HG02943 (cell line): ENCODE data around the gene AGRP.
A peak's percentile ranks its signal among the peaks of the same experiment; 100 is the strongest.
"Not testable (repeated sequence)": the region's sequence is repeated elsewhere in the genome, so short reads cannot be mapped to it uniquely, and the experiment has no call there.

Source experiments
- ATAC-seq: cut with Tn5 transposase; IDR thresholded peaks from one replicate; pipeline ENCODE4 v1.9.1; 2021; ENCODE audit warnings: mild to moderate bottlenecking, low read depth, moderate library complexity; ENCODE audit not compliant: unreplicated experiment

Gene AGRP

DNA sequence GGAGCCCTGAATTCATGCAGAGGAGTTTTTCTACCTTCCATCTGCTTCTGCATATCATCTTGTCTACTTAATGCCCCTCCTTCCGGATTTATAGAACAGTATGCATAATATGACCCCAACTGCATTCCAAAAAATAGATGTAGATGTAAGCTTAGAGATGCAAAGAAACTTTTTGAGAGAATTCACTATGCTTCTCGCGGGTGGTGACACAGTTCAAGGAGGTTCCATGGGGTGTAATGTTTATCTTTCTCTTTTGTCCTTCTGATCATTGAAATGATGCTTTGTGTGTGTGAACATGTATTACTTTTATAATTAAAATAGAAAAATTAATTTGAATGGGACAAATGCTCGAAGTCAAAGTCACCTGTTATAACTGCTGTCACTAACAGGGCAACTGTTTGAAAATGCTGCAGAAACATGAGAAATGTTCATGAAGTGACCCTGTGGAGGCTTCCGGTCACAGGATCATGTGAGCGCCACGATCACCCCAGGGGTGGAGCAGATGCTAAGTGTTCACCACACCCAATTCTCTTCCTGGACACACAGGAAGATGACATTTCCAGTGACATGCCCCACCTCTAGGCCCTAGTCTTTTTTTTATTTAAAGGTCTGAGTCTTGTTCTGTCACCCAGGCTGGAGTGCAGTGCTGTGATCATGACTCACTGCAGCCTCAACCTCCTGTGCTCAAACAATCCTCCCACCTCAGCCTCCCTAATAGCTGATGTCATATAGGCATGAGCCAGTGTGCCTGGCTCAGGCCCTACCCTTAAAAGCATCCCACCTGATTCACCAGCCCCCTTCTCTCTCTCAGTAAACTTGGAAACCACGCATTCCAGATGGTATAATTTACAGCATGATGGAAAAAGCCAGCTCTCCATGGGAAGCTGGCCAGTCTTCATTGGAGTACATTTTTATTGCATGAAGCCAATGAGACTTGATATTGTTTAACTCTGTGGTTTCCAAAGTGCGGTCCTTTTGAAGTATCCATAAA is 21.0 kb upstream of the AGRP start:
- ATAC-seq: no peak

DNA sequence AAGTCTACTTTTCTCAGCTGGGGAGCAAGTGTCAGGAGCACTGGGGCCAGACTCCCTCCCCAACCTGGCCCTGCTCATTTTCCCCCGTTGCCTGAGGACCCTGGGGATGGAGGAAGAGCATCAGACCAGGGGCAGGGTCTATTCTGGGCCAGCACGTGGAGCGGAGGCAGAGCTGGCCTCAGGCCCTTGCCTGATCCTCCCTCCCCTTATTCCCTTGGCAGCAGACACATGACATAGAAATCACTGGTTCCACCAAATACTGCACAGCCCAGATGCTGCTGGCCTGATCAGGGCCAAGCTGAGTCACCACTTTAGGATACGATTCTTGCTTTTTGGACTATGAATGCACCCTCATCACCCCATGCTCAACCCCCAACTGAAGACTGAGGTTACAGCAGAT is 15.8 kb upstream of the AGRP start:
- ATAC-seq: no peak

GRCh38 chr16:67490335-67491096 is 7.2 kb upstream of the AGRP start:
- ATAC-seq: no peak

- no peak for ATAC-seq
These were observed 6.2 kb upstream of the AGRP start for GRCh38 chr16:67489401-67490083.

DNA sequence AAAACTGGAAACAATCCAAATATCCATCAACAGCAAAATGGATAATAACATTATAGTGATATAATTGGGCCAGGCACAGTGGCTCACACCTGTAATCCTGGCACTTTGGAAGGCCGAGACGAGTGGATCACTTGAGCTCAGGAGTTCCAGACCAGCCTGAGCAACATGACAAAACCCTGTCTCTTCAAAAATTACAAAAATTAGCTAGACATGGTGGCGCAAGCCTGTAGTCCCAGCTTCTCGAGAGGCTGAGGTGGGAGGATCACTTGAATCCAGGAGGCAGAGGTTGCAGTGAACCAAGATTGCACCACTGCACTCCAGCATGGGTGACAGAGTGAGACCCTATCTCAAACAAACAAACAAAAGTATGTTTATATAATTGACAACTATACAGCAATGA is 4.2 kb upstream of the AGRP start:
- not testable (repeated sequence) for ATAC-seq

DNA sequence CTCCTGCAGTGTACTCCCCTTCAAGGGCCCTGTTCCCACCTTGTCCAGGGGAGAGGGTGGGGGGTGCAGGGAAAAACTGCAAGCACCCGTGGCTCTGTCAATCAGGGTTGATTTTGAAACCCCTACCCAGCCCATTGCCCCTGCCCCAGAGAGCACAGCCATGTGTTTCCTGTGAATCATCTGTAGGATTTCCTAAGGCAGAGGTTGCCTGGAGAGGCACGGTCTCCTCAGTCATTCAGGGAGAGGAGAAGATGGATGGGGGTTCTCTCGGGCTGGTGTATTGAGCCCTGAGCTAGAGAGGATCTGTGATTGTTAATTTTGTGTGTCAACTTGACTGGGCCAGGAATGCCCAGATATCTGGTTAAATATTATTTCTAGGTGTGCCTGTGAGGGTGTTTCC is 3.5 kb upstream of the AGRP start:
- ATAC-seq: no peak

DNA sequence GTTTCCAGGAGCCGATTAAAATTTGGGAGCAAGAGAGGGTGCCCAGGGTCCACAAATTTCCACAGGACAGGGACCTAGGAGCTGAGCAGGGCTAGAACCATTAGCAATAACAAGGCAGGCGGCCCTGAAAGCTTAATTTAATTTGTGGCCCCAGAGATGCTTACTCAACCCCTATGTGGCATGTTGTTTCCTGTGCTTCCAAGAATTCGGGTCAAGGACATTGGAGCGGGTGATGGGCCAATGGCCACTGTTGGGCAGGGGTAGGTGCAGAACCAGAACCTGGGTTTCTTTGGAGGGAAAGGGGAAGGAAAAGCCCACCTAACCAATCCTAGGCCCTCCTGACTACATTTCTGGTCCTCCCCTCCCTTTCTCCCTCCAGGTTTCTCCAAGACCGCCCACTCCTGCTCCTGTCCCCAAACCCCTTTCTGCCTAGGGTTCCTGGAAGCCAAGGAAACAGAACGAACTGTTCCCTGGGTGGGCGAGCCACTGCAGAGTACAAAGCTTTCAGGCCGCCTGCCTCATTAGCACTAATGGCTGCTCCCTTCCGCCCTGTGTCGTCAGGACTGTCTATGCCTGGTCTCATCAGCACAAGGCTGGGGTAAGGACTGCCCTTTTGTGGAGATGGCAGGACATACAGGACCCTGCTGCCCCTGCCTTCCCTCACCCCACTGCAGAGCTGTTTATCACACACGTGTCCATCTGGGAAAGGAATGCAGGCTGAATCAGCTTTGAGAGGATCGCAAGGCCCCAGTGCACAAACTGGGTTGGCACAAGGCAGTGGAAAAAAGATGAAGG is 581 bp upstream of the AGRP start:
- ATAC-seq: no peak

GRCh38 chr16:67482233-67482924 is 968 bp downstream of the AGRP start:
- ATAC-seq: no peak

GRCh38 chr16:67481561-67482232 is 1.6 kb downstream of the AGRP start:
- peak; percentile 14 for ATAC-seq

DNA sequence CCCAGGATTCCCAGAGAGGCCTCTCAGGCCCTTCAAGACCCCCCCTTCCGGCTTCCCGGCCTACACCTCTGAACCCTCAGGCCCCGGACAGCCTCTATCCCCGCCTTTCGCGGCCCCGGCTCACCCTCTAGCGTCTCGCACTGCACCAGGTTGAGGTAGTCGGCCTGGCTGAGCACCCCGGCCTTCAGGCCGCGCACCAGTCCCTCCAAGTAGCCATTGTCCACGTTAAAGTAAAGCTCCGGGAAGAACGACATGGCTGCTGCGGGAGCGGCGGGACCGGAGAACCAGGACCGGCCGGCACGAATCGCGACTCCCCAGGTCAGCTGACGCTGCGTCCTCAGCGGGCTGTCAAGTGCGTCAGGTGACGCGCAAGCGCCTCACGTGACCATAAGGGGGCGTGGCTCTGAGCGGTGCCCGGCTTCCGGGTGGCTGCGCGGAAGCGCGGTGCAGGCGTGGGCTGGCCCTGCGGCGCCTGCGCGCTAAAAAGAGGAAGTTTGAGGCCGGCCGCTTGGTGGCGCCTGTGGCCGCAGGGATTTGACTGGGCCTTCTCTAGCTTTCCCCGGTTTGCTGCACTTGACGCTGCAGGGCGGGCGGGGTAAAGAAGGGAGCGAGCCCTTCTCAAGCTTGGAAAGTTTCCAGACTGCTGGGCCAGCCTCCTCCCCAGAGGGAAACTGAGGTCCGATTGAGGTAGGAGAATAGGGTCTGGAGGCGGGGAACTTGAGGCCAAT is 2.4 kb downstream of the AGRP start, which contains the start of gene ATP6V0D1:
Gene ATP6V0D1 (minus strand): TSS at position 325 of the 728 bp plus-strand sequence. CDS start 71 bp downstream, at position 254.
- peak; percentile 92 for ATAC-seq

GRCh38 chr16:67477960-67478554 is 5.3 kb downstream of the AGRP start:
- no peak for ATAC-seq

DNA sequence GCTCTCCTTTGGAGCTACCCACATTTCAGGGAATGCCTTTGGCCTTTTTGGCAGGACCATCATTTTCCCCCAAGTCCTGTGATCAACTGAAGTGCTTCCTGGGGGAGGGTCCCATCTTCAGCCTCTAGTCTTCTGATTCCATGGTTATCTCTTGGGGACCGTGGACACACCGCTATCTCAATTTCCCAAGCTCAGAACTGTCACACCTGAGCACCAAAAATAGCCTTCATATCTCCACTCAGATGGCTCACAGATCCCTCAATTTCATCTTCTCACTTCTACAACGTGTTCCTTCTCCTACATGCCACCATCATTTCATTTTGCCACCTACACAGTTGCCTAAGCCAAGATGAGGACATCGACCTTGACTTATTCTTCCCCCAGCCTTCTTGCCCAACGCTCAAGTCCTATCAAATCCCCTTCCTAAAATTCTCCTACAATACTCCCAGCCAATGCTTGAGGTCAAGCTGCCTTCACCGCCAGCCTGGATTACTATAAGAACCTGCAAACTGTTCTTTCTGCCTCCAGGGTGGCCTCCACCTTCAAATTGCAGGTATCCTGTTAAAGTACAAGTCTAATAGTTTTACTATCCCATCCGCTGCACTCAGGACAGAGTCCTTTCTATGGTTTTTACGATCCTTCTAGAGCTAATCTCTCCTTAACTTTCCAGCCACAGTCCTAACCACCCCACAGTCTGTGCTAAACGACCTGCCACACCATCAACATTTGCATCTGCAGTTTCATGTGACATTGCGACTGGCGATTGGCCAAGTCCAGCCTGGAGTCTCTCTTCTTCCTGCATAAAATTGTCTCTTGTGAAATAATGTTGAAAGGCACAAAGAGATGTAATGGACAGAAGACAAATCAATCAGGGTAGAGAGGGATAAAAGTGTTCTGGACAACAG is 8.5 kb downstream of the AGRP start:
- no peak for ATAC-seq

GRCh38 chr16:67471758-67472384 is 11.5 kb downstream of the AGRP start:
- ATAC-seq: no peak

DNA sequence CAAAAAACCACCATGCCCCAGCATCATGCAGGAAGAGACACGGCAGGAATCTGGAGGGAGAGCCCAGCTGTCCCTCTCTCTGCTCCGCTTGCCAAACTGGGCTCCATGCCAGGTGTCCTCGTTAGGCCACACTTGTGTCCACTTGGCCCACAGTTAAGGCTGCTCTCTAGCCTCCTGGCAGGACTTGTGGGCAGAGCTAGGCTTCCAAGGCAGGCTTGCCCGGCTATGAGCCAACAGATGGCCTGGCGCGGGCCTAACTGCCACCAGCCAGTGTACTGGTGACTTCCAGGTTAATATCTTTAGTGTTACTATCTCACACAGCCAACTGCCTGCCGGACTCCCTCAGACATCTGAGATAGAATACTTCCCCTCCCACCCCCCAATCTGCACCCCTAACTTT is 13.0 kb downstream of the AGRP start:
- ATAC-seq: no peak

- no peak for ATAC-seq
These were observed 14.6 kb downstream of the AGRP start for GRCh38 chr16:67468731-67469130.

DNA sequence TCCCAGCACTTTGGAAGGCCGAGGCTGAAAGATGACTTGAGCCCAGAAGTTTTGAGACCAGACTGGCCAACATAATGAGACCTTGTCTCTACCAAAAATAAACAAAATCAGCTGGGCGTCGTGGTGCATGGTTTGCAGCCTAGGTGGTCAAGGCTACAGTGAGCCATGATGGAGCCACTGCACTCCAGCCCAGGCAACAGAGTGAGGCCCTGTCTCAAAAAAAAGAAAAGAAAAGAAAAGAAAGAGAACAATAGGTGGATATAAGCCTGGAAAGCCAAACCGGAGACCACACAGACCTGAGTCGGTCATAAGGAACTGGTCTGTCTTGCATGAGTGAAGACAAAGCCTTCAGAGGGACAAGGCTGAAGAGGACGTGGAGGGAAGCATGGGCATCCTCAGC is 16.8 kb downstream of the AGRP start:
- no peak for ATAC-seq
